NCI-H146 treated with DMSO at 0.1 percent for 48 hours (cell line): ENCODE results near the gene PRAMEF18.
"Not testable (repeated sequence)": the region's sequence is repeated elsewhere in the genome, so short reads cannot be mapped to it uniquely, and the experiment has no call there.

Experiments used
- DNase-seq: peaks from one replicate; lab custom pipeline; 2025; ENCODE audit not compliant: unreplicated experiment; lab: John Stamatoyannopoulos, UW

PRAMEF18 gene, protein sequence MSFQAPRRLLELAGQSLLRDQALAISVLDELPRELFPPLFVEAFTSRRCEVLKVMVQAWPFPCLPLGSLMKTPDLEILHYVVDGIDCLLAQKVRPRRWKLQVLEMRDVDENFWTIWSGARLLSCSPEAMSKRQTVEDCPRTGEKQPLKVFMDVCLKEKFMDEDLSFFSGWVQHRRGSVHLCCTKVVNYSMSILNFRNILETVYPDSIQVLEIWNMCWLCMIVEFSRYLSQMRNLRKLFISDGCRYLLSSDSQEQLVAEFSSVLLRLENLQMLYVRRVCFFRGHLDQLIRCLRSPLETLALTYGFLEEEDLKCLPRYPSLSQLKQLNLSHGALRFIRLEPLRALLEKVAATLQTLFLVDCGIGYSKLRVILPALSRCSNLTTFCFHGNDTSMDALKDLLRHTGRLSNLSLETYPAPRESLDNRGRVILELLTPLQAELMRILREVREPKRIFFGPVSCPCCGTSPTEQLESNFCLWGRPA

DNA sequence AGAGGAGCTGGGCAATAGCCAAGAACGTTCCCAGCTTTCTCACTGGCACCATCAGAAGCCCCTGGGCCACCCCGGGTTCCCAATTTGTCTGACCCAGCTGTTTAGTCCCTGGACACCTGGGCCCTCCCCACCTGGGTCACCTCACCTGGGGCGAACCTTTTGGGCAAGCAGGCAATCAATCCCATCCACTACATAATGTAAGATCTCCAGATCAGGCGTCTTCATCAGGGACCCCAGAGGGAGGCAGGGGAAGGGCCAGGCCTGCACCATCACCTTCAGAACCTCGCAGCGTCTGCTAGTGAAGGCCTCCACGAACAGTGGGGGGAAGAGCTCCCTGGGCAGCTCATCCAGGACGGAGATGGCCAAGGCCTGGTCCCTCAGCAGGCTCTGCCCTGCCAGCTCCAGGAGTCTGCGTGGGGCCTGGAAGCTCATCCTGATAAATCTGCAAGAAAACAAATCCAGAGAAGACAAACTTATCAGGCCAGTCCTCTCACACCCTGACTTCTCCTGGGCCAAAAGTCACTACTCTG is at the start of gene PRAMEF18:
Gene PRAMEF18 (minus strand): TSS at position 480 of the 530 bp plus-strand sequence. CDS start 48 bp downstream, at position 432.
- not testable (repeated sequence) for DNase-seq

DNA sequence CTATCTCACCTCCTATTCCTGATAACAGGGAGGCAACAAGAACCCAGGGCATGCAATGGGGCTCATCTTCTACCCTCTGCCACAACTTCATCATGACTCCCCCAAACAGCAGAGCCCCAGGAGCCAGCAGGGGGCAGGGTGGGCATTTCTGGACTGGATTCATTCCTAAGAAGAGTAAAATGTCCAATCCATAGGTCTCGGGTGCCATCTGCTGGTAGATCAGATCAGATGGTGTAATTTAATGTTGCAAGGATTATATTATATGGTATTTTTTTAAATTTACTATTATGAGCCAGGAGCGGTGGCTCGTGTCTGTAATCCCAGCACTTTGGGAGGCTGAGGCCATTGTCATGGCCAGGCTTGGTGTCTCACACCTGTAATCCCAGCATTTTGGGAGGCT is 39.2 kb upstream of the PRAMEF18 start:
- DNase-seq = not testable (repeated sequence)

DNA sequence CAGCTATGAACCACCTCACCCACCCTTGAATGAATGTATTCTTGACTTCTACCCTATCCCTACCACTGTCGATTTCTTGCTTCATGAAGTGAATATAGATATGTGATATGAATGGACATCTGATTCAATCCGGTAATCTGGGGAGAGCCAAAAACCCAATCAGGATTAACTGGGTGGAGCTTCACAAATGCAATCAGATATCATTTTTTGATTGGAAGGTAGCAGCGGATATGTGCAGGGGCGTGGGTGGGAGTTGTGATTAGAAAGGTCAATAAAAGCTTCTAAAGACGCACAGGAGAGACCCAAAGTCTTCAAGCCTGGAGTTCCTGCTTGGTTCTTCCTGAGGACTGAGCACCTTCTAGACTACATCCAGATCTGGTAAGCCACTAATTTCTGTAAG is 27.9 kb upstream of the PRAMEF18 start, which contains the start of gene PRAMEF5:
Gene PRAMEF5 (plus strand): TSS at position 301 of the 400 bp plus-strand sequence. CDS start 5,071 bp downstream, outside the sequence.
- not testable (repeated sequence) for DNase-seq

DNA sequence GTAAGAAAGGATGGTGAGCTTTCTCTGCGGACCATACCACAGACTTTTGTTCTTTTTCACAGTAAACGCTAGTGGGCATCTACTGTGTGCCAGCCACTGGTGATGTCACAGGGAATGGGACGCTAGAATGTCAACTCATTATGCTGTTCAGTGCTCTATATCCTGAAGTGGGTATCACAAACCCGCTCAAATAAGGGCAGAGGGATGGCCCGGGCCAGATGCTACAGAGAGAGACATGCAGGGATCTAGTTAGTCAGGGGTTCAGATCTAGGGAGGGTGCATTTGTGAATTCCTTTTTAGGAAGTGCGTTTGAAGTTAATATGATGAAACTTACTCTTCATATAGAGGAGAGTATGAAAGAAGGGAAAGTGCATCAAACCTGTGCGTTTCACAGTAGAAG is 21.2 kb upstream of the PRAMEF18 start:
- DNase-seq = not testable (repeated sequence)

DNA sequence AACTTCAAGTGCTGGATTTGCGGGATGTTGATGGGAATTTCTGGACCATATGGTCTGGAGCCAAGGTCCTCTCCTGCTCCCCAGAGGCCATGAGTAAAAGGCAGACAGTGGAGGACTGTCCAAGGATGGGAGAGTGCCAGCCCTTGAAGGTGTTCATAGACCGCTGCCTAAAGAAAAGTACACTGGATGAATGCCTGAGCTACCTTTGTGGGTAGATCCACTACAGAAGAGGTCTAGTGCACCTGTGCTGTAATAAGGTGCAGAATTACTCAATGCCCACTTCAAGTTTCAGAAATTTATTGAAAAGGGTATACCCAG is 20.6 kb upstream of the PRAMEF18 start:
- not testable (repeated sequence) for DNase-seq

DNA sequence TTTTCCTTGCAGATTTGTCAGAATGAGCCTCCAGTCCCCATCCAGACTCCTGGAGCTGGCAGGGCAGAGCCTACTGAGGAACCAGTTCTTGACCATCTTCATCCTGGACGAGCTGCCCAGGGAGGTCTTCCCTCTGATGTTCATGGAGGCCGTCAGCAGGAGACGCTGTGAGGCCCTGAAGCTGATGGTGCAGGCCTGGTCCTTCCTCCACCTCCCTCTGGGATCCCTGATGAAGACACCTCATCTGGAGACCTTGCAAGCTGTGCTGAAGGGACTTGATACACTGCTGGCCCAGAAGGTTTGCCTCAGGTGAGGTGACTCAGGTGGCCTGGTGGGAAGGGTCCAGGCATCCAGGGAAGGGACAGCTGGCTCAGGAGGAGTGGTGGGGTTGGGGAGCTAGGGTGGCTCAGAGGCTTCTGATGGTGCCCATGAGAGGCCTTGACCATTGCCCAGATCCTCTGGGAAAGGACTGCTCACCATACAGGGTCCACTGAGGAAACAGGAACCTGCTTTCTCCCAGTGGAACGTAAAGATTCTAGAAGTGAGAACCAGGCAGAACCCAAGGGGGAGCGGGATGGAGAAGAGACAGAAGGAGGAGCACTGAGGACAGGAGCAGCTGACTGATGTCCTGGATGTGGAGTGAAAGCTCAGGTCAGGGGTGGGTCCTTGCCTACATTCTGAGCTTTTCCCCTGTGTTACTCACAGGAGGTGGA is 20.0 kb upstream of the PRAMEF18 start:
- not testable (repeated sequence) for DNase-seq

DNA sequence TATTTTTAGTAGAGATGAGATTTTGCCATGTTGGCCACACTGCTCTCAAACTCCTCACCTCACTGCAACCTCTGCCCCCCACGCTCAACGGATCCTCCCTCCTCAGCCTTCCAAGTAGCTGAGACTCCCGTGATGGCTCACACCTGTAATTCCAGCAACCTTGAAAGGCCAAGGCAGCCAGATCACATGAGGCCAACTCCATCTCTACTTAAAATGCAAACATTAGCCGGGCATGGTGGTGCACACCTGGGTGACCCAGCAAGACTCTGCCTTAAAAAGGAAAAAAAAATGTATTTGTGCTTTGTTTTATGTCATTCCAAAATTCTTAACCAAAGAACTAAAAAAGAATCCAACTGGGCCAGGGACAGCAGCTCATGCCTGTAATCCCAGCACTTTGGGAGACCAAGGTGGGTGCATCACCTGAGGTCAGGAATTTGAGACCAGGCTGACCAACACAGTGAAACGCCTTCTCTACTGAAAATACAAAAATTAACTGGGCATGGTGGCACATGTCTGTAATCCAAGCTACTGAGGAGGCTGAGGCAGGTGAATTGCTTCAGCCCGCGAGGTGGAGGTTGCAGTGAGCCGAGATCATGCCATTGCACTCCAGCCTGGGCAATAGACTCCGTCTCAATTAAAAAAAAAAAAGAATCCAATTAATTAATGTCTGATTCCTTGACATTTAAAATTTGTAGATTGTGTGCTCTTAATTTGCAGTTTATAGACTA is 17.7 kb upstream of the PRAMEF18 start:
- not testable (repeated sequence) for DNase-seq

DNA sequence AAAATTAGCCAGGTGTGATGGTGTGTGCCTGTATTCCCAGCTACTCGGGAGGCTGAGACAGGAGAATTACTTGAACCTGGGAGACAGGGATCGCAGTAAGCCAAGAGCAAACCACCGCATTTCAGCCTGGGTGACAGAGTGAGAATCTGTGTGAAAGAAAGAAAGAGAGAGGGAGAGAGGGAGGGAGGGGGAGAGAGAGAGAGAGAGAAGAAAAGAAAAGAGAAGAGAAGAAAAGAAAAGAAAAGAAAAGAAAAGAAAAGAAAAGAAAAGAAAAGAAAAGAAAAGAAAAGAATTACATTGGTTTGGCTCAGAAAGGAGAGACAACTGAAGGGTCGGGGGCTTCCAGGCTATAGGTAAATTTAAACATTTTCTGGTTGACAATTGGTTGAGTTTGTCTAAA is 13.7 kb upstream of the PRAMEF18 start:
- not testable (repeated sequence) for DNase-seq

DNA sequence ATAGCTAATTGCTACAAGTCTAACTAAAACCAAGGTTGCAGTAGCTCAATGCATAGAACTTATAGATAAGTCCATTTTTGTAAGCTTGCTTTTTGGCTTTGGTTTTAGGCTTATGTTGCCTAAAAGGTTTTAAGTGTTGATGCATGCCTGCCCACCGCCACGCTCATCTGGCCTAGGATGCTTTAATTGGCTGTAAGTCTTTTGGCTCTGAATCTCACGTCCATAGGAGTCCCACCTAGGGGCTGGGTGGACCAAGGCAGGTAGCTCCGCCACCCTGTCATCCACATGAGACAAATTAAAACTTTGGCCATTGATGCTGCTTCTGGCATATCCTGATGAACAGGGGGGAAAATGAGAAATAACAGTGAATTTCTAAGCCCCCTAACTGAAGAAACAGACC is 11.6 kb upstream of the PRAMEF18 start:
- not testable (repeated sequence) for DNase-seq

DNA sequence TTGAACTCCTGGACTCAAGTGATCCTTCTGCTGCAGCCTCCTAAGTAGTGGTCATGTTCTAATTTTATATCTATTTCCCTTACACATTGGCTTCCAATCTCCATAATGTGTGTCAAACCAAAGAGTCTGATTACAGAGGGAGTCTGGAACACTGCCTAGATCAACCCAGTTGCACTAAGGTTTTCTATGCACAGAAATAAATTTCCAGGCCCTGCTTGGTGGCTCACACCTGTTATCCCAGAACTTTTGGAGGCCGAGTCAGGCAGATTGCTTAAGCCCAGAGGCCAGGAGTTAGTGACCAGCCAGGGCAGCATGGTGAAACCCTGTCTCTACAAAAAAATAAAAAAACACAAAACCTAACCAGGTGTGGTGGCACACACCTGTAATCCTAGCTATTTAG is 8.1 kb upstream of the PRAMEF18 start:
- not testable (repeated sequence) for DNase-seq

DNA sequence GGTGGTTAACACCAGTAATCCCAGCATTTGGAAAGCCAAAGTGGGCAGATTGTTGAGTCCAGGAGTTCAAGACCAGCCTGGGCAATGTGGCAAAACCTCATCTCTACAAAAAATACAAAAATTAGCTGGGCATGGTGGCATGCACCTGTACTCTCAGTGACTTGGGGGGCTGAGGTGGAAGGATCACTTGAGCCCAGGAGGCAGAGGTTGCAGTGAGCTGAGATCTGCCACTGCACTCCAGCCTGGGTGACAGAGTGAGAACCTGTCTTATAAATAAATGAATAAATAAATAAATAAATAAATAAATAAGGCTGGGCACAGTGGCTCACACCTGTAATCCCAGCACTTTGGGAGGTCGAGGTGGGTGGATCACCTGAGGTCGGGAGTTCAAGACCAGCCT is 6.1 kb upstream of the PRAMEF18 start:
- DNase-seq = not testable (repeated sequence)

DNA sequence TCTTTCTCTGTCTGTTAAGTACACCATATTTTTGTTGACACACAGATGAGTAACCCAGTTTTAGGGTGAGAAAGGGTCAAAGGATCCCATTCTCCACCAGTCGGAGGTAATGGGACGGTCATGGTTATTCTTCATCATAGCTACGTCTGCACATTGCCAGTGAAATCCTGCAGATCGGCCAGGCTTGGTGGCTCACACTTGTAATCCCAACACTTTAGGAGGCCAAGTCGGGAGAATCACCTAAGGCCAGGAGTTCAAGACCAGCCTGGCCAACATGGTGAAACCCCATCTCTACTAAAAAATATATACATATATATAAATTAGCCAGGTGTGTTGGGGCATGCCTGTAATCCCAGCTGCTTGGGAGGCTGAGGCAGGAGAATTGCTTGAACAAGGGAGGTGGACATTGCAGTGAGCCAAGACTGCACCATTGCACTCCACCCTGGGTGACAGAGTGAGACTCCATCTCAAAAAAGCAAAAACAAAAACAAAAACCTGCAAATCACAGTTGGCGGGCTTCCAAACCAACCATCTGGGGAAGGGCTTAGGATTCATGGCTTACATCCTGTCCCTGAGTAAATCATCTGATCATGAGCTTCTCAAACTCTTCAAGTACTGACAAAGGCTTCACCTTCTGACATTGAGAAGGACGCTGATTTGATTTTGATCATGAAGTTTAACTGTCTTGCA is 5.3 kb upstream of the PRAMEF18 start:
- DNase-seq = not testable (repeated sequence)

DNA sequence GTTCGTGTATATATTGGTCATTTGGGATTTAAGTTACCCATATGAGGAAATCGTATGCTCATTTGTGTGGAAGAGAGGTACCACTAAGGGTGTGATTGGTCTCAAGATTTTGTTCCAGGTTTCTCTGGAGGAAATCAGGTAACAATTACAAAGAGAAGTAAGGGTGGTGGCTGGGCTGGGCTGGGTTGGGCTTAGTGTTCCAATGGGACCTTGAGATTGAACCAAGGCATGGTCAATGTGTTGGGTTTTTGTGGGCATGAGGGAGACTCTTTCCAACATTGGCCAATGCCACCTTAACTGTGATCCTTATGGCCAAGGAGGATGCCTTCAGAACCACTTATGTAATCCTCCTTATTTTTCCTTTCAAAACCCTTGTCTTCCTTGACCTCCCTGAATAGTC is 4.6 kb upstream of the PRAMEF18 start:
- DNase-seq = not testable (repeated sequence)

DNA sequence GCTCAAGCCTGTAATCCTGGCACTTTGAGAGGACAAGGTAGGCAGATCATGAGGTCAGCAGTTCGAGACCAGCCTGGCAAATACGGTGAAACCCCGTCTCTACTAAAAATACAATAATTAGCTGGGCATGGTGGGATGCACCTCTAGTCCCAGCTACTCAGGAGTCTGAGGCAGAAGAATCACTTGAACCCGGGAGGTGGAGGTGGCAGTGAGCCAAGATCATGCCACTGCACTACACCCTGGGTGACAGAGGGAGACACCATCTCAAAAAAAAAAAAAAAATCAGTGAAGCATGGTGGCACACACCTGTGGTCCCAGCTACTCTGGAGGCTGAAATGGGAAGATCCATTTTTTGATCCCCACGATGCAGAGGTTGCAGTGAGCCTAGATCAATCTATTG is 4.1 kb upstream of the PRAMEF18 start:
- not testable (repeated sequence) for DNase-seq

DNA sequence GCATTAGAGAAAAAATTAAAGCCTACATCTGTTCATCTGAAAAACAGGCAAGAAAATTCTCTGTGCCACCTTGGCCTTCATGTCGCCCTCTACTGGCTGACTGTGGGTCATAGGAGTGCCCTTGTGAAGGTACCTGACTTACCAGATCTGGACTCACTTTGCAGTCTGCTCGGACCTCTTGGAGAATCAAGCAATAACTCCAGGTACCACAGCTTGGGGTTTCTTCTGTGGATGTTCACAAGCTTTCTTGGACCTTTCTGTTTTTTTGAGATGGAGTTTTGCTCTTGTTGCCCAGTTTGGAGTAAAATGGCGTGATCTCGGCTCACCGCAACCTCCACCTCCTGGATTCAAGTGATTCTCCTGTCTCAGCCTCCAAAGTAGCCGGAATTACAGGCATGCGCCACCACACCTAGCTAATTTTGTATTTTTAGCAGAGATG is 2.4 kb upstream of the PRAMEF18 start:
- no peak for DNase-seq

DNA sequence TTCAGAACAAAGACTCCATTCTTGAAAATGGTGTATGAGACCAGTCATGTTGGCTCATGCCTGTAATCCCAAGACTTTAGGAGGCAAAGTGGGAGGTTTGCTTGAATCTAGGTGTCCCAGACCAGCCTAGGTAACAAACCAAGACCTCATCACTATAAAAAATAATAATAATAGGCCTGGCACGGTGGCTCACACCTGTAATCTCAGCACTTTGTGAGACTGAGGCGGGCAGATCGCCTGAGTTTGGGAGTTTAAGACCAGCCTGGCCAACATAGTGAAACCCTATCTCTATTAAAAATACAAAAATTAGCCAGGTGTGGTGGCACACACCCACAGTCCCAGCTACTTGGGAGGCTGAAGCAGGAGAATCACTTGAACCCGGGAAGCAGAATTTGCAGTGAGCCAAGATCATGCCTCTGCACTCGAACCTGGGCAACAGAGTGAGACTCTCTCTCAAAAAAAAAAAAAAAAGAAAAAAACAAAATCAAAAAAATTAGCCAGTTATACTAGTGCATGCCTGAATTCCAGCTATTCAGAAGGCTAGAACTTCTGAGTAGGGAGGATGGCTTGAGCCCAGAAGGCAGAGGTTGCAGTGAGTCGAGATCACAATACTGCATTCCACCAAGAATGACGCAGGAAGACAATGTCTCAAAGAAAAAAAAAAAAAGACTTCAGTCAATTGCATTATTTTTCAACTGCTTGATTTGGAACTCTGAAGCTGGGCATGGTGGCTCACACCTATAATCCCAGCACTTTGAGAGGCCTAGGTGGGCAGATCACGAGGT is 1.5 kb upstream of the PRAMEF18 start:
- DNase-seq = not testable (repeated sequence)

DNA sequence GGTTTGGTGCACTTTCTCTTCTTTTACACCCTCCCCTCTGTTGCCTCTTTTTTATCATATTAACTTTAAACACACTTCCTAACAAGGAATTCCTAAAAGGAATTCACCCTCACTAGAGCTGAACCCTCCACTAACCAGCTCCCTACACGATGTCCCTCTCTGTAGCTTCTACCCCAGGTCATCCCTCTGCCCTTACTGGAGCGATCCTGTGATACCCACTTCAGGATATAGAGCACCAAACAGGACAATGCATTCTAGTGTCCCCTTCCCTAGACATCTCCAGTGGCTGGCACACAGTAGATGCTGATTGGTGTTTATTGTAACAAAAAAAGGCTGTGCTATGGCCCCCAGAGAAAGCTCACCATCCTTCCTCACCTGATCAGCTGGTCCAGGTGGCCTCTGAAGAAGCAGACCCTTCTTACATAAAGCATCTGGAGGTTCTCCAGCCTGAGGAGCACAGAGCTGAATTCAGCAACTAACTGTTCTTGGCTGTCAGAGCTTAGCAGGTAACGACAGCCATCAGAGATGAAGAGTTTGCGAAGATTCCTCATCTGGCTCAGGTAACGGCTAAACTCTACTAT is 1.4 kb downstream of the PRAMEF18 start:
- DNase-seq = no peak

DNA sequence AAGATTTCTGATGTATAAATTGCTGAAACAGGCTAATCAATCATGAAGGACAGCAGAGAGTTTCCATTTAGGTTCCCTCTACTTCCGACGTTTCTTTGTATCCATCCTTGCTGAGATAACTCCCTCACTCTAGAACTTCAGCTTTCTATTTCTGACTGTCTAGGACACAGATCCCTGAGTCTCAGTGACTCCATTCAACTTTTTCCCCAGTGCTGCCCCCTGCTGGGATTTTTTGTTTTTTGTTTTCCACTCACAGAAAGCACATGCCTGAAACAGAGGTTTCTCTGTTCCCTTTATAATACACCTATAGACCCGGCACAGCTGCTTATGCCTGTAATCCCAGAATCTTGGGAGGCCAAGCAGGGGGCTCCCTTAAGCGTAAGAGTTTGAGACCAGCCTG is 3.2 kb downstream of the PRAMEF18 start:
- DNase-seq = not testable (repeated sequence)

DNA sequence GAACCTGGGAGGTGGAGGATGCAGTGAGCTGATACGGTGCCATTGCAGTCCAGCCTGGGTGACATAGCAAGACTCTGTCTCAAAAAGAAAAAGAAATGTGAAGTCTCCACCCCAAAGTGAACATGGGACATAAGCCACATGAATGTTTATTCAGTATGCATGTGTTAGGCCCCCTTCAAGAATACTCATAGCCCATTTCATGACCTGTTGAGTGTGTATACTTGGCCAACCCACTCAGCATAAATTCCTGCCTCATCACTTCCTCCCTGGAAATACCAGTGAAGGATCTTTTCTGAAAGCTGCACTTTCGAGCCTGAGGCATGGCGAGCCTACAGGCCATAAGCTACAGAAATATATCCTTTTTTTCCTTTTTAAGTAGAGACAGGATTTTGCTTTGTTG is 6.8 kb downstream of the PRAMEF18 start:
- DNase-seq = not testable (repeated sequence)
